SU-DHL-6 (cell line): ENCODE results near the gene MFNG.

Experiments used
- H2AFZ ChIP-seq: fragments of 200-600 bp; sonication (generic); 2 replicates; pipeline ENCODE4 v1.6.1; 2014; ENCODE audit warnings: low read depth, mild to moderate bottlenecking, moderate library complexity, mixed read lengths, antibody characterized with exemption, low read length; ENCODE audit not compliant: severe bottlenecking
- H3F3A ChIP-seq: fragments of 200-600 bp; shearing (Covaris generic); 2 replicates; pipeline ENCODE4 v1.6.0; 2016; ENCODE audit warnings: antibody characterized with exemption, mild to moderate bottlenecking; ENCODE audit not compliant: insufficient read depth
- H3K27ac ChIP-seq: fragments of 200-600 bp; sonication (generic); 2 replicates; pipeline ENCODE4 v1.5.1; 2016; ENCODE audit warnings: low read depth, mild to moderate bottlenecking, low read length, moderate library complexity, mixed read lengths
- H3K27me3 ChIP-seq: fragments of 200-600 bp; sonication (generic), shearing (Covaris generic); 2 replicates; pipeline ENCODE4 v1.6.0; 2014; ENCODE audit warnings: mild to moderate bottlenecking, low read length
- H3K36me3 ChIP-seq: fragments of 200-600 bp; sonication (generic); 2 replicates; pipeline ENCODE4 v1.6.1; 2014; ENCODE audit warnings: mild to moderate bottlenecking, low read length, mixed read lengths
- H3K4me2 ChIP-seq: fragments of 300-600, 200-600 bp; shearing (Covaris generic), sonication (generic); 2 replicates; pipeline ENCODE4 v1.6.0; 2014; ENCODE audit warnings: low read length, low read depth, mild to moderate bottlenecking; ENCODE audit not compliant: poor library complexity, severe bottlenecking
- H3K4me3 ChIP-seq: fragments of 200-600 bp; sonication (generic); 2 replicates; pipeline ENCODE4 v1.5.1; 2014; ENCODE audit warnings: antibody characterized with exemption, low read length, mild to moderate bottlenecking, mixed read lengths; ENCODE audit not compliant: insufficient read depth, poor library complexity, severe bottlenecking
- H3K79me2 ChIP-seq: fragments of 200-600 bp; sonication (generic); 2 replicates; pipeline ENCODE4 v1.6.1; 2014; ENCODE audit warnings: mild to moderate bottlenecking, low read length, moderate library complexity; ENCODE audit not compliant: insufficient read depth
- H3K9ac ChIP-seq: fragments of 200-600 bp; sonication (generic); 2 replicates; pipeline ENCODE4 v1.7.0; 2014; ENCODE audit warnings: mild to moderate bottlenecking, low read length
- H3K9me2 ChIP-seq: fragments of 200-600 bp; sonication (generic); replicated peaks from 2 replicates; pipeline ENCODE4 v1.6.1; 2014; ENCODE audit warnings: low read length; ENCODE audit not compliant: insufficient read depth
- H3K9me3 ChIP-seq: fragments of 200-600 bp; sonication (generic); 2 replicates; pipeline ENCODE4 v1.6.1; 2014; ENCODE audit warnings: low read length, mixed read lengths; ENCODE audit not compliant: insufficient read depth
- H4K20me1 ChIP-seq: fragments of 200-600 bp; sonication (generic); 2 replicates; pipeline ENCODE4 v1.6.1; 2014; ENCODE audit warnings: low read depth, mild to moderate bottlenecking, antibody characterized with exemption, low read length, moderate library complexity, mixed read lengths
- CTCF ChIP-seq: fragments of 200-600 bp; sonication (generic); IDR thresholded peaks from one replicate; pipeline ENCODE4 v1.5.1; 2017; ENCODE audit warnings: antibody characterized with exemption, mild to moderate bottlenecking, low read length, moderate library complexity; ENCODE audit not compliant: insufficient read depth, poor library complexity, severe bottlenecking
- EZH2phosphoT487 ChIP-seq: fragments of 200-600 bp; sonication (generic), shearing (Covaris generic); conservative IDR thresholded peaks from 2 replicates; pipeline ENCODE4 v1.6.1; 2018; ENCODE audit warnings: mild to moderate bottlenecking, antibody characterized with exemption, low read length, moderate library complexity, mixed read lengths

The MFNG gene

DNA sequence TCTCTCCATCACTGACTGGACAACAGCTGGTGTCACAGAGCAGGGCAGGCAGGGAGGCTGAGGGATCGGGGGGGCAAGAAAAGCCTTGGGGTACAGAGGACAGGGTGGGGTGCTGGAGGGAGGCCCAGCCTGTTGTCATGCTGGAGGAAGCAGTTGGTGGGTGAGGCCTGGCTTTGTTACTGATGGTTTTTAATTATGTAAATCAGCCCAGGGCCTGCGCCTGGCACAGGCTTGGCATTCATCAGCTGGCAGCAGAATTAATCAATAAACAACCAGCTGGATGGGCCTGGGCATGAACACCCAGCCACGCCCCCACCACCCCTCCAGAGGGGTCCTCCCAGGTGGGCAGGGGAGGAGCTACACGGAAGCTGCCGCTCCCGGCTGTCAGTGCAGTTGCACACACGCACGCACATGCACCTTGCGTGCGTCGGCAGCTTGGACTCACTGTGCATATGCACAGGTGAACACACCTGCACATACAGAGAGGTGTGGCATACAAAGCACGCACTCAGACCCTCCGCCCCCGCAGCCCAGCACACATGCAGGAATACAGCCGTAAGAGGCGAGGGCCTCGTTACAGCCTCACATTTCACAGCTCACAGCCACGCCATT lies 37.6 kb downstream of the MFNG start:
- no peaks in the 10 kb centered on the region for H3K79me2 ChIP-seq
- H3K36me3 ChIP-seq: no peaks in the 10 kb centered on the region
- no peak for TF ChIP-seq CTCF
- TF ChIP-seq EZH2phosphoT487: no peak
- no peak overlapping the region for H3K4me3 ChIP-seq
- H3K4me2 ChIP-seq: no peak overlapping the region
- no peaks in the 10 kb centered on the region for H3F3A ChIP-seq
- no peaks in the 10 kb centered on the region for H3K27me3 ChIP-seq
- H3K9ac ChIP-seq: no peak overlapping the region
- no peaks in the 10 kb centered on the region for H3K9me2 ChIP-seq
- H2AFZ ChIP-seq: no peak overlapping the region
- no peaks in the 10 kb centered on the region for H3K9me3 ChIP-seq
- H3K27ac ChIP-seq: no peak overlapping the region
- H4K20me1 ChIP-seq: no peaks in the 10 kb centered on the region

DNA sequence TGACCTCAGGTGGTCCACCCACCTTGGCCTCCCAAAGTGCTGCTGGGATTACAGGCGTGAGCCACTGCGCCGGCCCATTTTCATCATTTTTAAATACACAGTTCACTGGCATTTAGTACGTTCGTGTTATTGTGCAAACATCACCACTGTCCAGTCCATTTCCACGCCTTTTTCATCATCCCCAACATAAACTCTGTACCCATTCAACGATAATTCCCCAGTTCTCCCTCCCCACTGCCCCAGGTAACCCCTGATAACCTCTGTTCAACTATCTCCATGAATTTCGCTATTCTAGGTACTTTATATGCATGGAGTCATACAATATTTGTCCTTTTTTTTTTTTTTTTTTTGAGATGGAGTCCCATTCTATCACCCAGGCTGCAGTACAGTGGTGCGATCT lies 40.7 kb downstream of the MFNG start:
- Histone ChIP-seq H3K27me3 (no peaks in the 10 kb centered on the region), H3K79me2 (no peaks in the 10 kb centered on the region), H3K4me2 (no peak overlapping the region), H3K27ac (no peak overlapping the region), H4K20me1 (no peaks in the 10 kb centered on the region), H3K9ac (no peak overlapping the region), H2AFZ (no peak overlapping the region), H3F3A (no peaks in the 10 kb centered on the region), H3K9me3 (no peaks in the 10 kb centered on the region), H3K9me2 (no peaks in the 10 kb centered on the region), H3K36me3 (no peaks in the 10 kb centered on the region), H3K4me3 (no peak overlapping the region)
- TF ChIP-seq EZH2phosphoT487 (no peak), CTCF (no peak)

DNA sequence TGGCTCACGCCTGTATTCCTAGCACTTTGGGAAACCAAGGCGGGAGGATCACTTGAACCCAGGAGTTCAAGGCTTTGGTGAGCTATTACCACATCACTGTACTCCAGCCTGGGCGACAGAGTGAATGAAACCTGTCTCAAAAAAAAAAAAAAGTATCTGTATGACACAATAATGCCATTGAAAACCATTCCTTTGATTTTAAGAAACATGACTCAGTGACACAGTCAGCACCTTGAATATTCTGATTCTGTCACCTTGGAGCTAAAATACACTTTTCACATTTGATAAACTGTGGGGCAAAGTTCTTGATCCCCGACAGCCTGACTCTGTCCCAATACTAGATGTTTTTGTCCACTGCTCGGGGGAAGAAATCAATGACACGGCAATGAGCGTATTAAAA lies 42.2 kb downstream of the MFNG start:
- Histone ChIP-seq H2AFZ (no peak overlapping the region), H3K4me3 (no peak overlapping the region), H3K9me2 (no peaks in the 10 kb centered on the region), H3K27me3 (no peaks in the 10 kb centered on the region), H3K79me2 (no peaks in the 10 kb centered on the region), H4K20me1 (no peaks in the 10 kb centered on the region), H3K36me3 (no peaks in the 10 kb centered on the region), H3K4me2 (no peak overlapping the region), H3F3A (no peaks in the 10 kb centered on the region), H3K9me3 (no peaks in the 10 kb centered on the region), H3K9ac (no peak overlapping the region), H3K27ac (no peak overlapping the region)
- TF ChIP-seq CTCF (no peak), EZH2phosphoT487 (no peak)
